ENCODE results near the gene SLC29A1. TPM values are rescaled to one million over a fixed set of nuclear protein-coding genes. Genes with fewer than 3 reads are reported as not detected.

SLC29A1 gene
- polyA plus RNA-seq, 6 donors from 2014 or later, result 0.15 to 3.1 (median 0.99) TPM

- peak overlapping the region in 5 of 6 donors; percentile 13 to 100 (median 88) for H3K27ac Mint-ChIP-seq
- no peak for ATAC-seq (ENCODE audit: low read depth in 2 of 2)
- peaks cover 5 to 10% of the 10 kb centered on the region in 2 donors for H3K36me3 Mint-ChIP-seq
- peaks cover 21 to 38% (median 31%) of the 10 kb centered on the region in 3 donors for H3K27me3 Mint-ChIP-seq
- peak; percentile 60 for DNase-seq
- no peaks in the 10 kb centered on the region for H3K9me3 Mint-ChIP-seq
- peak overlapping the region in 4 of 8 donors; percentile 25 to 73 (median 43) for H3K4me3 Mint-ChIP-seq
- H3K4me1 Mint-ChIP-seq, result peaks cover 42 to 54% (median 54%) of the 10 kb centered on the region in 3 donors
Measured at GRCh38 chr6:44268095-44268628, 44.8 kb downstream of the SLC29A1 start.

- no peaks in the 10 kb centered on the region for H3K9me3 Mint-ChIP-seq
- H3K27me3 Mint-ChIP-seq, result peaks cover 31 to 48% (median 42%) of the 10 kb centered on the region in 3 donors
- DNase-seq (no peak), ATAC-seq (ENCODE audit: low read depth in 2 of 2) (no peak)
- H3K36me3 Mint-ChIP-seq, result peaks cover 5% of the 10 kb centered on the region in 2 donors
- H3K4me1 Mint-ChIP-seq, result peaks cover 31 to 45% (median 42%) of the 10 kb centered on the region in 3 donors
- H3K4me3 Mint-ChIP-seq, result peak overlapping the region; percentile 63 to 91 (median 73)
- H3K27ac Mint-ChIP-seq, result peak overlapping the region in 1 of 6 donors; percentile 9
Measured at GRCh38 chr6:44269178-44269920, 46.0 kb downstream of the SLC29A1 start.

- DNase-seq (no peak), ATAC-seq (ENCODE audit: low read depth in 2 of 2) (no peak)
- H3K9me3 Mint-ChIP-seq, result no peaks in the 10 kb centered on the region
- peaks cover 26 to 48% (median 36%) of the 10 kb centered on the region in 3 donors for H3K4me1 Mint-ChIP-seq
- H3K36me3 Mint-ChIP-seq, result peaks cover 0 to 5% of the 10 kb centered on the region in 2 donors
- H3K27me3 Mint-ChIP-seq, result peaks cover 35 to 54% (median 47%) of the 10 kb centered on the region in 3 donors
- H3K27ac Mint-ChIP-seq, result peak within 1 kb of the TSS in 3 of 6 donors; percentile 9 to 22 (median 11)
- H3K4me3 Mint-ChIP-seq, result peak within 1 kb of the TSS; percentile 69 to 92 (median 78)
Measured at GRCh38 chr6:44269921-44270525, 46.6 kb downstream of the SLC29A1 start, which contains the start of gene TMEM151B. TMEM151B (plus strand) TSS chr6:44270450; CDS start chr6:44270743, 293 bp downstream.

- peaks cover 26 to 46% (median 36%) of the 10 kb centered on the region in 3 donors for H3K4me1 Mint-ChIP-seq
- H3K27ac Mint-ChIP-seq, result peak overlapping the region in 1 of 6 donors; percentile 11
Measured at GRCh38 chr6:44270526-44271405, 47.4 kb downstream of the SLC29A1 start.

GRCh38 chr6:44271406-44271723, 48.0 kb downstream of the SLC29A1 start:
- peaks cover 35 to 55% (median 47%) of the 10 kb centered on the region in 3 donors for H3K27me3 Mint-ChIP-seq
- H3K4me1 Mint-ChIP-seq, result peaks cover 23 to 40% (median 31%) of the 10 kb centered on the region in 3 donors
- H3K27ac Mint-ChIP-seq, result no peak overlapping the region
- peaks cover 0 to 5% of the 10 kb centered on the region in 2 donors for H3K36me3 Mint-ChIP-seq
- H3K4me3 Mint-ChIP-seq, result peak overlapping the region; percentile 53 to 92 (median 78)
- no peaks in the 10 kb centered on the region for H3K9me3 Mint-ChIP-seq
- ATAC-seq (ENCODE audit: low read depth in 2 of 2) (no peak), DNase-seq (no peak)

More at GRCh38 chr6:44270526-44271405, 47.4 kb downstream of the SLC29A1 start:
- ATAC-seq (ENCODE audit: low read depth in 2 of 2), result no peak
- DNase-seq, result no peak
- H3K4me3 Mint-ChIP-seq, result peak overlapping the region; percentile 53 to 92 (median 78)
- H3K36me3 Mint-ChIP-seq, result peaks cover 0 to 5% of the 10 kb centered on the region in 2 donors
- H3K9me3 Mint-ChIP-seq, result no peaks in the 10 kb centered on the region
- peaks cover 35 to 55% (median 47%) of the 10 kb centered on the region in 3 donors for H3K27me3 Mint-ChIP-seq

- Mint-ChIP-seq H3K4me3 (peak overlapping the region in 6 of 8 donors; percentile 45 to 92 (median 65)), H3K36me3 (peaks cover 0 to 5% of the 10 kb centered on the region in 2 donors), H3K27ac (no peak overlapping the region), H3K27me3 (peaks cover 39 to 60% (median 51%) of the 10 kb centered on the region in 3 donors), H3K9me3 (no peaks in the 10 kb centered on the region), H3K4me1 (peaks cover 17 to 37% (median 25%) of the 10 kb centered on the region in 3 donors)
- no peak for ATAC-seq (ENCODE audit: low read depth in 2 of 2)
- no peak for DNase-seq
Measured at GRCh38 chr6:44271914-44272313, 48.5 kb downstream of the SLC29A1 start.

GRCh38 chr6:44272529-44272928, 49.1 kb downstream of the SLC29A1 start:
- H3K4me3 Mint-ChIP-seq, result peak overlapping the region in 3 of 8 donors; percentile 10 to 54 (median 53)
- H3K27me3 Mint-ChIP-seq, result peaks cover 44 to 66% (median 57%) of the 10 kb centered on the region in 3 donors
- peaks cover 0 to 5% of the 10 kb centered on the region in 2 donors for H3K36me3 Mint-ChIP-seq
- H3K9me3 Mint-ChIP-seq, result no peaks in the 10 kb centered on the region
- ATAC-seq (ENCODE audit: low read depth in 2 of 2) (no peak), DNase-seq (no peak)
- H3K27ac Mint-ChIP-seq, result no peak overlapping the region
- peaks cover 17 to 31% (median 20%) of the 10 kb centered on the region in 3 donors for H3K4me1 Mint-ChIP-seq

GRCh38 chr6:44272999-44273566, 49.7 kb downstream of the SLC29A1 start:
- ATAC-seq (ENCODE audit: low read depth in 2 of 2) (no peak), DNase-seq (no peak)
- H3K9me3 Mint-ChIP-seq, result no peaks in the 10 kb centered on the region
- peaks cover 15 to 25% (median 17%) of the 10 kb centered on the region in 3 donors for H3K4me1 Mint-ChIP-seq
- H3K27me3 Mint-ChIP-seq, result peaks cover 48 to 72% (median 63%) of the 10 kb centered on the region in 3 donors
- no peak overlapping the region for H3K27ac Mint-ChIP-seq
- H3K36me3 Mint-ChIP-seq, result peaks cover 0 to 5% of the 10 kb centered on the region in 2 donors
- peak overlapping the region in 2 of 8 donors; percentile 53 to 57 for H3K4me3 Mint-ChIP-seq

GRCh38 chr6:44273617-44274016, 50.2 kb downstream of the SLC29A1 start:
- H3K4me3 Mint-ChIP-seq, result no peak overlapping the region
- peaks cover 48 to 73% (median 68%) of the 10 kb centered on the region in 3 donors for H3K27me3 Mint-ChIP-seq
- ATAC-seq (ENCODE audit: low read depth in 2 of 2) (no peak), DNase-seq (no peak)
- H3K27ac Mint-ChIP-seq, result no peak overlapping the region
- H3K36me3 Mint-ChIP-seq, result peaks cover 0 to 5% of the 10 kb centered on the region in 2 donors
- H3K4me1 Mint-ChIP-seq, result peaks cover 15 to 25% (median 17%) of the 10 kb centered on the region in 3 donors
- no peaks in the 10 kb centered on the region for H3K9me3 Mint-ChIP-seq

GRCh38 chr6:44275271-44275748, 51.9 kb downstream of the SLC29A1 start:
- Mint-ChIP-seq H3K27me3 (peaks cover 50 to 80% (median 76%) of the 10 kb centered on the region in 3 donors), H3K4me1 (peaks cover 0 to 13% (median 12%) of the 10 kb centered on the region in 3 donors), H3K36me3 (peaks cover 0 to 5% of the 10 kb centered on the region in 2 donors), H3K27ac (no peak overlapping the region), H3K9me3 (no peaks in the 10 kb centered on the region), H3K4me3 (peak overlapping the region in 2 of 8 donors; percentile 5 to 67)
- no peak for ATAC-seq (ENCODE audit: low read depth in 2 of 2)
- no peak for DNase-seq

- Mint-ChIP-seq H3K9me3 (no peaks in the 10 kb centered on the region), H3K4me1 (peaks cover 0 to 12% (median 12%) of the 10 kb centered on the region in 3 donors), H3K27me3 (peaks cover 50 to 85% (median 78%) of the 10 kb centered on the region in 3 donors), H3K36me3 (peaks cover 0 to 5% of the 10 kb centered on the region in 2 donors), H3K4me3 (peak overlapping the region in 2 of 8 donors; percentile 24 to 28), H3K27ac (no peak overlapping the region)
- peak; percentile 79 to 88 for ATAC-seq (ENCODE audit: low read depth in 2 of 2)
- DNase-seq, result no peak
Measured at GRCh38 chr6:44275749-44276648, 52.6 kb downstream of the SLC29A1 start.

Data from naive B cell (primary cell).